Stimulated activated CD8-positive, alpha-beta memory T cell treated with anti-CD3 and anti-CD28 coated beads, Interleukin-15, amount 100 ng/mL, for 48 hours (primary cell): ENCODE measurements around the gene KEL.

Experiments used
- DNase-seq, 2 donors: peaks; one replicate each; pipeline ENCODE4 v3.0.0-alpha.2; 2020; ENCODE audit warnings: low read depth in 2 of 2

Gene KEL

GRCh38 chr7:142897691-142898090 lies 64.5 kb downstream of the KEL start:
- no peak for DNase-seq

- no peak for DNase-seq
Measured at GRCh38 chr7:142896741-142897379, 65.3 kb downstream of the KEL start.

- no peak for DNase-seq
Measured at GRCh38 chr7:142896151-142896550, 66.0 kb downstream of the KEL start.

GRCh38 chr7:142894985-142895593 lies 67.1 kb downstream of the KEL start:
- no peak for DNase-seq

- DNase-seq: no peak
Measured at GRCh38 chr7:142894112-142894984, 67.8 kb downstream of the KEL start.

- no peak for DNase-seq
Measured at GRCh38 chr7:142892951-142893350, 69.2 kb downstream of the KEL start.

- DNase-seq: no peak
Measured at GRCh38 chr7:142891490-142892082, 70.6 kb downstream of the KEL start.
